NOMO-1 treated with DMSO at 0.1 percent for 48 hours (cell line): ENCODE data around the gene SCML1.
A peak's percentile ranks its signal among the peaks of the same experiment; 100 is the strongest.

ENCODE experiments used
- DNase-seq: peaks from one replicate; lab custom pipeline; 2025; ENCODE audit not compliant: unreplicated experiment; lab: John Stamatoyannopoulos, UW

The SCML1 gene

GRCh38 chrX:17736856-17737709, at the start of gene SCML1:
Gene SCML1, plus strand, starts transcription at chrX:17737493. Its CDS starts 6,694 bp downstream, at chrX:17744187.
- peak; percentile 85 for DNase-seq

GRCh38 chrX:17687648-17688047, 49.6 kb upstream of the SCML1 start:
- no peak for DNase-seq

GRCh38 chrX:17689971-17690409, 47.3 kb upstream of the SCML1 start:
- DNase-seq, result peak; percentile 84

- DNase-seq, result no peak
Measured at GRCh38 chrX:17692709-17693346, 44.5 kb upstream of the SCML1 start.

GRCh38 chrX:17697191-17697590, 40.1 kb upstream of the SCML1 start:
- peak; percentile 71 for DNase-seq

- no peak for DNase-seq
Measured at GRCh38 chrX:17700976-17701375, 36.3 kb upstream of the SCML1 start.

- no peak for DNase-seq
Measured at GRCh38 chrX:17703201-17703600, 34.1 kb upstream of the SCML1 start.

GRCh38 chrX:17705211-17705610, 32.1 kb upstream of the SCML1 start:
- no peak for DNase-seq

GRCh38 chrX:17706676-17707075, 30.6 kb upstream of the SCML1 start:
- DNase-seq, result no peak

- no peak for DNase-seq
Measured at GRCh38 chrX:17707731-17708130, 29.6 kb upstream of the SCML1 start.

GRCh38 chrX:17710871-17711301, 26.4 kb upstream of the SCML1 start:
- DNase-seq, result no peak

- DNase-seq, result no peak
Measured at GRCh38 chrX:17713288-17713687, 24.0 kb upstream of the SCML1 start.

GRCh38 chrX:17718649-17719165, 18.6 kb upstream of the SCML1 start:
- DNase-seq, result no peak

GRCh38 chrX:17719711-17720110, 17.6 kb upstream of the SCML1 start:
- DNase-seq, result no peak

GRCh38 chrX:17721715-17722114, 15.6 kb upstream of the SCML1 start:
- DNase-seq, result no peak

- DNase-seq, result no peak
Measured at GRCh38 chrX:17725181-17725580, 12.1 kb upstream of the SCML1 start.

- no peak for DNase-seq
Measured at GRCh38 chrX:17732138-17732783, 5.0 kb upstream of the SCML1 start.

GRCh38 chrX:17735406-17735805, 1.9 kb upstream of the SCML1 start:
- DNase-seq, result no peak

- no peak for DNase-seq
Measured at GRCh38 chrX:17736478-17736855, 826 bp upstream of the SCML1 start.

- no peak for DNase-seq
Measured at GRCh38 chrX:17737710-17737985, 355 bp downstream of the SCML1 start.

- no peak for DNase-seq
Measured at GRCh38 chrX:17737986-17738713, 857 bp downstream of the SCML1 start.
